ENCODE results near the gene LYPD6.

The LYPD6 gene

DNA sequence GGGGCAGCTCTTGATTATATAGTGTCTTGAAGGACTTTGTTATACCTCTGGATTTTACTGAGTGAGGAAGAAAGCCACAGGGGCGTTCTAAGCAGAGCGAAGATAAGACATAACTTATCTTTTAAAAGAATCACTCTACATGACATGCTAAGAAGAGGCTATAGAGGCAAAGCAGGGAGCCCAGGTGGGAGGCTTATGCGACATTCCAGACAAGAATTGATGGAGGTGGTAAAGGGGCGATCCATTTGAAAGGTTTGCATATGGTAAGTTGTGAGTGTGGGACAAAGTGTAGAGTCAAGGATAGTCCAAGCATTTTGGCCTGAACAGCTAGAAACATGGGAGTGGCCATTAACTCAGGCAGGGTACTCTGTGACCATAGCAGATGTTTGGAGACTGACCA, 49.8 kb downstream of the LYPD6 start:
- DNase-seq (ENCODE audit: low read depth in 1 of 2, low spot score in 1 of 2): no peak
- no peaks in the 10 kb centered on the region for H3K27me3 ChIP-seq (ENCODE audit: insufficient read depth, poor library complexity, severe bottlenecking)
- no peak overlapping the region for H3K27ac ChIP-seq (replicated peaks)
- no peak for TF ChIP-seq REST (IDR thresholded peaks at IDR 0.05; ENCODE audit: insufficient replicate concordance, low read depth)
- H3K4me3 ChIP-seq (replicated peaks; ENCODE audit: insufficient read depth, low read length): no peak overlapping the region

DNA sequence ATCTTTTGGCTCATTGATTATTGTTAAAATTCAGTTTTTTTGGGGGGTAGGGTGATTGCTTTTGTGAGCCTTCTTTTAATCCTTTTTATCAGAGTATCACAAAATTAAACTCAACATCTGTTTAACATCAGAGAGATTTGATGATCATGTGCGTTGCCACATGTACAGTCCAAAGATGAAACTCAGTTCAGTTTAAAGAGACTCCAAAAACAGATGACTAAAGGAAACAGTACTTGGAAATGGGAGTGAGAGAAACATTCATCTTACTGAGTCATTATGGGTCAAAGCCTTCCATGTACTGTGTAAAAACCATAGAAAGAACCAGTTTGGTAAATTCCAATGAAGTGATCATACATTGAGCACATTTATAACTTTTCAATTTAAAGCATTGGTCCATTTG, 53.0 kb downstream of the LYPD6 start:
- H3K27me3 ChIP-seq (ENCODE audit: insufficient read depth, poor library complexity, severe bottlenecking): no peaks in the 10 kb centered on the region
- TF ChIP-seq REST (IDR thresholded peaks at IDR 0.05; ENCODE audit: insufficient replicate concordance, low read depth): no peak
- no peak for TF ChIP-seq SPI1 (IDR thresholded peaks at IDR 0.05; ENCODE audit: borderline replicate concordance, low read depth)
- no peak for TF ChIP-seq GABPA (IDR thresholded peaks at IDR 0.05; ENCODE audit: low read depth)
- no peak for TF ChIP-seq POLR2AphosphoS5 (IDR thresholded peaks at IDR 0.05; ENCODE audit: low read depth)
- TF ChIP-seq, protein P1, sequence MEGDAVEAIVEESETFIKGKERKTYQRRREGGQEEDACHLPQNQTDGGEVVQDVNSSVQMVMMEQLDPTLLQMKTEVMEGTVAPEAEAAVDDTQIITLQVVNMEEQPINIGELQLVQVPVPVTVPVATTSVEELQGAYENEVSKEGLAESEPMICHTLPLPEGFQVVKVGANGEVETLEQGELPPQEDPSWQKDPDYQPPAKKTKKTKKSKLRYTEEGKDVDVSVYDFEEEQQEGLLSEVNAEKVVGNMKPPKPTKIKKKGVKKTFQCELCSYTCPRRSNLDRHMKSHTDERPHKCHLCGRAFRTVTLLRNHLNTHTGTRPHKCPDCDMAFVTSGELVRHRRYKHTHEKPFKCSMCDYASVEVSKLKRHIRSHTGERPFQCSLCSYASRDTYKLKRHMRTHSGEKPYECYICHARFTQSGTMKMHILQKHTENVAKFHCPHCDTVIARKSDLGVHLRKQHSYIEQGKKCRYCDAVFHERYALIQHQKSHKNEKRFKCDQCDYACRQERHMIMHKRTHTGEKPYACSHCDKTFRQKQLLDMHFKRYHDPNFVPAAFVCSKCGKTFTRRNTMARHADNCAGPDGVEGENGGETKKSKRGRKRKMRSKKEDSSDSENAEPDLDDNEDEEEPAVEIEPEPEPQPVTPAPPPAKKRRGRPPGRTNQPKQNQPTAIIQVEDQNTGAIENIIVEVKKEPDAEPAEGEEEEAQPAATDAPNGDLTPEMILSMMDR (IDR thresholded peaks at IDR 0.05; ENCODE audit: insufficient read depth, low read length): no peak
- no peak overlapping the region for H3K4me3 ChIP-seq (replicated peaks; ENCODE audit: insufficient read depth, low read length)
- DNase-seq (ENCODE audit: low read depth in 1 of 2, low spot score in 1 of 2): no peak
- no peak overlapping the region for H3K27ac ChIP-seq (replicated peaks)

DNA sequence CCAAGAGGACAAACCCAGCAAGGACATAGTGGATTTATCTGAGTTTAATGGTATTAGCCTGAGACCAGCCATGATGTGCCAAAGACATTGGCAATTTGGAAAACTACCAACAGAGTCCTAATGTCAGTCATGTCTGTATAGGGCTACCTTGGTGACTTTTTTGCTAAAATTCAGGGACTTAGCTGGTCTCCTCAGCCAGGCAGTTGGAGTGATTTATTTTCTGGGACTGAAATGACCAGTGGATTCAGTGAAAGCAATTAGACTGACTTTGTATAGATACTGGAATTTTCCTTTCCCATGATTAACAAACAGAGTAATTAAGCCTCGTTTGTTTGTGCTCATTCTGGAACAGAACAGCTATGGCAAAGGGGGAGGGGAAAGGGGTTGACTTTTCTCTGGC, 55.0 kb downstream of the LYPD6 start:
- Histone ChIP-seq H3K4me3 (replicated peaks; ENCODE audit: insufficient read depth, low read length) (no peak overlapping the region), H3K27ac (replicated peaks) (no peak overlapping the region), H3K27me3 (ENCODE audit: insufficient read depth, poor library complexity, severe bottlenecking) (no peaks in the 10 kb centered on the region)
- TF ChIP-seq, protein P1 (IDR thresholded peaks at IDR 0.05; ENCODE audit: insufficient read depth, low read length): no peak
- TF ChIP-seq POLR2AphosphoS5 (IDR thresholded peaks at IDR 0.05; ENCODE audit: low read depth) (no peak), SPI1 (IDR thresholded peaks at IDR 0.05; ENCODE audit: borderline replicate concordance, low read depth) (no peak), GABPA (IDR thresholded peaks at IDR 0.05; ENCODE audit: low read depth) (no peak), REST (IDR thresholded peaks at IDR 0.05; ENCODE audit: insufficient replicate concordance, low read depth) (no peak)
- DNase-seq (ENCODE audit: low read depth in 1 of 2, low spot score in 1 of 2): no peak

DNA sequence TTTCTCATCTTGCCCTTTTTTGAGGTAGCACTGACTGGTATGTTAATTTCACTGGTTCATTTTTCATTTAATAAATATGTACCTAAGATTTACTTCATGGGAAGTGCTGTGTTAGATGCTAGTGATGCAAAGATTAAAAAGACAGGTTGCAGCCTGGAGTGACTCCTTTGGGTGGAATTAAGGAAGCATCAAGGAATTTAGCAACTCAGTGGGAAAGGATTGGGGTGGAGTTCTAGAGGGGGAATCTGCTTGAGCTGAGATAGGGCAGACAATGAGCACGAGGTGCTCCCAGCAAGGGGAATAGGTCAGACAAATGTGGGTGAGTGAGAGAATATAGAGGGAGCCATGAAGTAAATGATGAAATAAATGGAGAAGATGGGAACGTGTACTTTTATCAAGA, 57.0 kb downstream of the LYPD6 start:
- H3K27me3 ChIP-seq (ENCODE audit: insufficient read depth, poor library complexity, severe bottlenecking): no peaks in the 10 kb centered on the region
- TF ChIP-seq REST (IDR thresholded peaks at IDR 0.05; ENCODE audit: insufficient replicate concordance, low read depth): no peak
- TF ChIP-seq POLR2AphosphoS5 (IDR thresholded peaks at IDR 0.05; ENCODE audit: low read depth): no peak
- TF ChIP-seq GABPA (IDR thresholded peaks at IDR 0.05; ENCODE audit: low read depth): no peak
- TF ChIP-seq, protein P1 (IDR thresholded peaks at IDR 0.05; ENCODE audit: insufficient read depth, low read length): no peak
- TF ChIP-seq SPI1 (IDR thresholded peaks at IDR 0.05; ENCODE audit: borderline replicate concordance, low read depth): no peak
- no peak for DNase-seq (ENCODE audit: low read depth in 1 of 2, low spot score in 1 of 2)
- H3K27ac ChIP-seq (replicated peaks): no peak overlapping the region
- no peak overlapping the region for H3K4me3 ChIP-seq (replicated peaks; ENCODE audit: insufficient read depth, low read length)

All from HL-60 (cell line).